GM19025 (cell line): ENCODE results near the gene CREB3L2.
"Not testable (repeated sequence)": the region's sequence is repeated elsewhere in the genome, so short reads cannot be mapped to it uniquely, and the experiment has no call there.

Experiments used
- ATAC-seq: cut with Tn5 transposase; IDR thresholded peaks from one replicate; pipeline ENCODE4 v1.9.1; 2021; ENCODE audit warnings: mild to moderate bottlenecking, low read depth, moderate library complexity; ENCODE audit not compliant: unreplicated experiment

CREB3L2 gene

DNA sequence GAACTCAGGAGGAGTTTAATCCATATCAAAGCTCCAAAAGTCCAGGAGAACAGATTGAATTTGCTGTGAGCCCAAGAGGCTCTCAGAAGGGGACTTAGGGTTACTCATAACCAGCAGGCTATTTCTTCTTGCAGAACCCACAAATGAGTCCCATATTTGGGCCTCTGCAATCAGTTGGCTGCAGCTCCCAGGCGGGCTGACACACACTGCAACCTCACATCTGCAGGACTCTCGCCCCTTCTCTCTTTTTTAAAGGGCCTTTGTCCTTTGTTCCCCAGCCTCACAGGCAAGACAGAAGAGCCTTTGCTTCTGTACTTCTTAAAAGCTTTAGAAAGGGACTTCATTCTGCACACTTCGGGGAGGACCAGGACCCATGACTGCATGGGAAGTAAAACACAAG lies 26.7 kb downstream of the CREB3L2 start:
- ATAC-seq: peak; percentile 78

DNA sequence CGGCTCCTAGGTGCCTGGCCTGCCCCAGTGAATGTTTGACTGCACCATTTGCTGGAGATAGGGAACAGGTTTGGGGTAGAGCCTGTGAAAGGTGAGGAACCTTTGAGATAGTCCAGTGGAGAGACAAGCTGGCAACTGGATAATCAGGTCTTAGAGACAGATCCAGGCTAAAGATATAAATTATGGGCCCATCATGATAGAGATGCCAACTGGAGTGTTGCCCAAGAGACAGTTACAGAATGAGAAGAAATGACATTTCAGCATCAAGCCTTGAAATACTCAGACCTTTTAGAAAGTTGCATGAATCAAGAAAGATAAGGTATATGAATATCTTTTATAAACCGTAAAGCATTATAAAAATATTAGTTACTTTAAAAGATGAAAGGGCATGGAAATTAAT lies 27.1 kb downstream of the CREB3L2 start:
- ATAC-seq: no peak

DNA sequence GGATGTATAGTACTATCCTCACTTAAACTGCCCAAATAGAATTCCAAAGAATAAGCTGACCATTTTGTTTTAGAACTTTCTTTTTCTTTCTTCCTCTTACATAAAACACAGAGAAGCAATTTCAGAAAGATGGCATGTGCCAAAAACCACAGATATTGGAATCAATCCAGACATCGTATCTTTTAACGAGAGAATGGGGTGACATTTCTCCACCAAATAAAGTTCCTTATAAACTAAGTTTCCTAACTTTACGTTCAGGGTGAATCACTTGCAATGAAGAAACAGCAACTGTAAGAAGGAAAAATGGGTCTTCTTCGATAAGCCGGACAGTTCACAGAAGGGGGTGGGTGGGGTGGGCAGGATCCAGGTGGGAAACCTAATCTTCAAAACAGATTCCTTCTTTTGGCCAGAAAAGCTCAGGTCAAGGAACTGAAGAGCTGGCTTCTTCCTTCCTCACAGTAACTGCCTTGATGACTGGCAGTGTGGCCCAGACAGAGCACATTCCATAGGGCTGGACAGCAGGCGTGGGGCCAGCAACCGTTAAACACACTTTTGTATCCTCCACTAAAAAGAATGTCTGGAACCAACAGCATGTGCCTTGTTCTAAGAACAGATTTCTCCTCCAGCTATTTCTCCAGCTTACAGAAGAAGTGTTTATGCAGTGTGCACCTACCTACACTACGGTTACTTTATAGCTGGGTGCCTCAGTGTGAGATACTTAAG lies 31.5 kb downstream of the CREB3L2 start:
- ATAC-seq: no peak

DNA sequence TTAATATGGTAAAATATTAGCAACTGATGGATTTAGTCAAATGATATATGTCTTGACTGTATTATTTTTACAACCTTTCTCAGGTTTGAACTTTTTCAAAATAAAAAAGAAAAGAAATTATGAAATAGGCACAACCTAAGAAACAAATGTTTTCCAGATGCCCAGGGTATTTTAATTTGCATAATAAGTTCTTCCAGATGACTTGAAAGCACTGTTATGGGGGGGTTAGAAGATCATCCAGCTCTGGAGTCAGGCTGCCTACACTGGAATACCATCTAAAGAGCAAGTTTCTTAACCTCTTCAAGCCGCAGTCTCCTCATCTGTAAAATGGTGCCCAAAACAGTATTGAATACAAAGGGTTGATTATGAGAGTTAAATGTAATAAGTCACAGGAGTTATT lies 32.1 kb downstream of the CREB3L2 start:
- no peak for ATAC-seq

DNA sequence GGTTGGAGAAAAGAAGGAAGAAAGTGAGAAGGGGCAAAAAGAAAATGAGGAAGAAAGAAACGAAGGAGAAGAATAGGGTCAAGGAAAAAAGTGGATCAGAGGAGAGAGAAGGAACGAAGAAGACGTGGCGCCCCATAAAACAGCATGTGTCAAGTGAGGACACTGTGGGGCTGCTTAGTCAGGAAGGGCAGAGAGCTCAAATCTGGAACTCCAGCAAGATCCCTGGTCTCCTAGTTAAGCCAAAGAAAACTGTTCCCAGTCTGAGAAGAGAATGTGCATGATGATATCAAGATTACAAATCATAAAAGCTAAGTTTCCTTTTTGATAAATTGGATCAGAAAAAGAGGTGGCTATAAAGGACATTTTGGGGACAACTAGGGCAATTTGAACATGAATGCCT lies 33.0 kb downstream of the CREB3L2 start:
- no peak for ATAC-seq

DNA sequence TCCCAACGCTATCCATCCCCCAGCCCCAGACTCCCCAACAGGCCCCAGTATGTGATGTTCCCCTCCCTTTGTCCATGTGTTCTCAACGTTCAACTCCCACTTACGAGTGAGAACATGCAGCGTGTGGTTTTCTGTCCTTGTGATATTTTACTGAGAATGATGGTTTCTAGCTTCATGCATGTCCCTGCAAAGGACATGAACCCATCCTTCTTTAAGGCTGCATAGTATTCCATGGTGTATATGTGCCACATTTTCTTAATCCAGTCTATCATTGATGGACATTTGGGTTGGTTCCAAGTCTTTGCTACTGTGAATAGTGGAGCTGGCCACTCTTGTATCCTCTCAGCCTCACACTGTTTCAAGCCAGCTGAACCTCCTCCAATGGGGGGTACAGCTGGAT lies 33.5 kb downstream of the CREB3L2 start:
- not testable (repeated sequence) for ATAC-seq

DNA sequence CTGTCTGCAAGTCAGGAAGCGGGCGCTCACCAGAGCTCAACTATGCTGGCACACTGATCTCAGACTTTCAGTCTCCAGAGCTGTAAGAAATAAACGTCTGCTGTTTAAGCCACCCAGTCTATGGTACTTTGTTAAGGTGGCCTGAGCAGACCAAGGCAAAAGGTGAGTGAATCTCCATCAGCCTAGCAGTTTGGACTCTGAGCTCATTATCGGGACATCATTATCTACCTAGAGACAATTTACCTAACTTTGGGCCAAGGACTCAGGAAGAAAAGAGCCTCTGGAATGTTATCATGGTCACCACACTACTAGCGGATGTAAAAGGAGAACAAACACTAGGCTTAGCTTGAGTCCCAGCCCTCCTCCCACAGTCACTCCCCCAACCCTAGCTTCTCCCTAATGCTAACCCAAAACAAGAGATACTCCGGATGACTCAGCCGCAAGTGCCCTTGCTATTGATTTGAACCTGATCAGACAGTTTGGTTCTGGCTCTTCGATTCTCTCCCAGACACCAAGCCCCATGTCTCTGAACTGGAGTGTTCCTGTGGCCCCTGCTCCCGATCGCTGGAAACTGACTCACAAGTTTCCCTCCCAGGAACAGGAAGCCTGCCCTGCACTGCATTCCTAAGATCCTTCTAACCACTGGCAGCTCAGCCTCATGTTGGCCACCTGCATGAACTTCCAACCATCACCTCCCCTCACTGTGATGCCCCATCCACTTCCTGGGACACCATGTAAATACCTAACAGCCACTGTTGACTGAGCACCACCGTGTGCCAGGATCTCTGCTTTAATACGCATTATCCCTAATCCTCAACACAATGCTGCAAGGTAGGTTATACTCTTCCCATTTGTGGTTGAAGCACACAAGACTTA lies 34.5 kb downstream of the CREB3L2 start:
- ATAC-seq: no peak

DNA sequence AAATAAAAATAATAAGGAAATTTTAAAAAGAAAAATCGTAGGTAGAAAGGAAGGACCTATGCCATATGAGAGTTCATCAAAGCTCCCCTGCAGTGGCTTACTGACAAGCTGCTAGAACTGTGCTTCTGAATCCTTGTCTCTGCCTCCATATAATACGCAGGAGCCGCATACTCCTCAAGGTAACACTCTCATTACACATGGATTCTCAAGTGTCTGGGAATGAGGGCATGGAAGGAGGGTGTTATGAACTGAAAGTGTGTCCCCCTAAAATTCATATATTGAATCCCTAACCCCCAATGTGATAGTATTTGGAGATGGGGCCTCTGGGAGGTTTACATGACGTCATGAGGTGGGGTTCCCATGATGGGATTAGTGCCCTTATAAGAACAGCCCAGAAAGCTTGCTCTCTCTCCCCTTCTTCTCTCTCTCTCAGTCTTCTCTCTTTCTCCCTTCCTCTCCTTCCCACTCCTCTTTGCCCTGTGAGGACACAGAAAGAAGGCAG lies 35.2 kb downstream of the CREB3L2 start:
- no peak for ATAC-seq

DNA sequence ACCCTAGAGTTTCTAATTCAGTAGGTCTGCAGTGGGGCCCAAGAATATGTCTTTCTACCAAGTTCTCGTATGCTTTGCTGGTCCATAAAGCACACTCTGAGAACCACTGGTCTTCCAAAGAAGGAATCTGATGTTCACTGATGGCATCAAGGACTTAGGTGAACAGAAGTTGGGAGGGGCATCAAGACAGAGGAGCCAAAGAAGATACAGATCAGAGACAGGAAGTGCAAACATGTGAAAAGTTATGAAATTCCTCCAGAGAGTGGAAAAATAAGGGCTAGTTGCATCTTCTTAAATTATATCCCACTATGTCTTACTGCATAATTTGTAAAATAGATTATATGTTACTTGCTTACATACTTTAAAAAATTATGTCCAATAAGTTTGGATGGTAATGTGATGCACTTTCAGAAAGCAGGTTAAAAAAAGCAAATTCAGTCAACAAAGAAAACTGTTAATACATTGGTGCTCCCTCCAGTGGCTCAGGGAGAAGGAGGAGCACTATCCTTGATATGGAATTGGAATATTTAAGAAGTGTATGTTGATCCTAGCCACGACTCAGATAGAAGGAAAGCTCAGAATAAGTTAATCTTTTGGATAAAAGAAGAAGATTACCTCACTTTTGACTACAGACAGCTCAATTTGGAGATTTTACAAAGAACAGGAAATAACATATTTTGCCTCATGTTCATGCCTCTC lies 35.8 kb downstream of the CREB3L2 start:
- no peak for ATAC-seq

DNA sequence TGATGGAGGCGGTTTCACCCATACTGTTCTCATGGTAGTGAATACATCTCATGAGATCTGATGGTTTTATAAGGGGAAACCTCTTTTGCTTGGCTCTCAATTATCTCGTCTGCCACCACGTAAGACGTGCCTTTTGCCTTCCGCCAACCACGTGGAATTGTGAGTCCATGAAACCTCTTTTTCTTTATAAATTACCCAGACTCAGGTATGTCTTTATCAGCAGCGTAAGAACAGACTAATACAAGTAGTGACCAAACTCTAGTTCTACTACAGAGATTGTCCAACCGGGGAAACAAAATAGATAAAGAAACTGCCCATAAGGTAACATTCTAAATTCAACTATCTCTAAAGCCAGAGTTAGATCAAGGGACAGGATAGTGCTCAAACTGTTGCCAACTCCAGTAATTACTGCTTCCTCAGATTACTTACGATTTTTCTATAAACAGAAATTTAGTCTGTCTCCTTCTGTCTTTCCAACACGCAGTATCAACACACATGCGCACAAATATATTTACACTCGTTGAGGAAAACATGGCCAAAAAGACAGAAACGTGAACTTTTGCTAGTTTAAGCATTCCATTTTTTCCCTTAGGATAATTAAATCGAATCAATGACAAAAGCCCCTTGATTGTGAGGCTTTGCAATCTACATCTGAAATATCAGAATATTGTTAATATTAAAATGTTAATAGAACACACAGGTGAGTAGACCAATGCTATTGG lies 36.9 kb downstream of the CREB3L2 start:
- ATAC-seq: no peak

DNA sequence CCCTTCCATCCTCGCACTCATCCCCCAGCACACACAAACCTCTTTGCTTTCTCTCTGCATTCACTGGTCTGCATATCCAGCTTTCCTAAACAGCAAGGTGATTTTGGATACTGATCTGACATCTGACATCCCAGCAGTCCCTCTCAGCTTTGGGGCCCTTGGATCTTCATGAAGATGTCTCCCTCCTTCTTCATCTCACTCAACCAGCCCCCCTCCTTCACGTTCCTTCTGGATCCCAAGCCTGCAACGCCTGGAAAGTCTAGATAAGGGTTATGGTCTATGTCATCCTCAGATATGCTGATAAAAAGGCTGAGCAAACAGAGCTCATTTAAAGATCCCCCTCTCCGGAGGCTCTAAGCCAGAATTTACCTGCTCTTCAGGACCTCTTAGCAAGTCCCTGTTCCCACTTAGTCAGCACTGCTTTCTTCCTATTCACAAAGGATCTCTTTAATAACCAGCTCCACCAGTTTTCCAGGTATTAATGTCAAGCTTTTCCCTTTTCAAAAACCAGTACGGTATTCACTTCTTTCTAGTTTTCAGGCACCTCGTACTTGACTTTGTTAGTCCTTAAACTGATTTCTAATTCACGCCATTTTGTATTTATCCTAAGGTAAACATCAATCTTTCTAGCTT lies 38.9 kb downstream of the CREB3L2 start:
- no peak for ATAC-seq

DNA sequence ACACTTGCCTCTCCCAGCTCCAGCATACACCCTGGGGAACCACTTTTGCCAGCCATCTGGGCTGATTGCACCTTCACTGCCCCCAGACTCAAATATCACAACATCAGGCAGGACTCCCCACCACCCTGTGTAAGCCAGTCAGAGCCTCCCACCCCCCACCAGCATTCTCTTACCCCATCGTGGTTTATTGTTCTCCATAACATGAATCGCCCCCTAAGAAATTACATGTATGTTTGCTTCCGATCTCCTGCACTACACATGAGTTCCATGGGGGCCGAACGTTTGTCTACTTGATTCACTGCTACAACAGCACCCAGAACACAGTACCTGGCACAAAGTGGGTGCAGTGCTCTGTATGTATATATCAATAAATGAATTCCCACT lies 39.4 kb downstream of the CREB3L2 start:
- ATAC-seq: no peak

DNA sequence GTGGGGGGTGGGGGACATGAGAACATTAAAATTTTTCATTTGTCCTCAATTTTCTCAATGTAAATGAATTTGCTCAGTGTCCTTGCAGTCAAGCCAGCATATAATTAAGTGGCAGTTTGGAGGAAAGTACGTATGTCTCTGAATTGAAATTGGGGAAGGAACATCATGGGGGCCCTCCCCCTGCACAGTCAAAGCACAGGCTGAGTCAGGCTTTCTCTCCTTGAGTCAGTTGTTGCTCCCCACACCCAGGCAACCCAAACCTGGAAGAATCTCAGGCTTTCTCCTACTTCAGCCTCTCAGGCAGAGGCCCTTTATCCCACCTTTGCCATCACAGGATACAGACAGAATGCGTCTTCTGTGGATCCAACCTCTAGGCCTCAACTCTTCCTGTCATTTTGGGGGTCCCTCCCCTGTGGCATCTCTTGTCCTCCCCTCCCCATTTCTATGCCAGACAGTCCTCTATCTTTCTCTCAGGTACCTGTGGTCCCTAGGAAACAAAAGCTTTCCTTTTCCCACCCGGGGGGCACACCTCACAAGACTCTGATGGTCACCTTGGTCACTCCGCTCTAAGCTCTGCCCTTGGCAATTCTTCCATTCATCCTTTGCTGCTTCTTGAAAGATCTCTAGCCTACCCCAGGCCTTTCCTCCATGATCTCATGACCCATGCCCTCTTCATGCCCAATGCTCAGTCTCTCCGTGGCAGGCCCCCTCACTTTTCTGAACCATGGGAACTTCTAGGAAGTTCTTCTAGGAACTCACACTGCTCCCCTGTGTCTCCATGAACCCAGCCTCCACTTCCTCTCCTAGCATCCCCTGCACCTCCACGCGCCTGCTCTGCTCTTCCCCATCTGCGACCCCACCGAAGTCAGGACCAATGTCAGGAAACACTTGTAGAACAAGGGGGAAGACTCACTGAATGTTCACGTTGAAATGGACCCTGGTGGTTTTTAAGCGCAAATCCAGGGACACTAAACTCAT lies 40.4 kb downstream of the CREB3L2 start:
- ATAC-seq: peak; percentile 50

DNA sequence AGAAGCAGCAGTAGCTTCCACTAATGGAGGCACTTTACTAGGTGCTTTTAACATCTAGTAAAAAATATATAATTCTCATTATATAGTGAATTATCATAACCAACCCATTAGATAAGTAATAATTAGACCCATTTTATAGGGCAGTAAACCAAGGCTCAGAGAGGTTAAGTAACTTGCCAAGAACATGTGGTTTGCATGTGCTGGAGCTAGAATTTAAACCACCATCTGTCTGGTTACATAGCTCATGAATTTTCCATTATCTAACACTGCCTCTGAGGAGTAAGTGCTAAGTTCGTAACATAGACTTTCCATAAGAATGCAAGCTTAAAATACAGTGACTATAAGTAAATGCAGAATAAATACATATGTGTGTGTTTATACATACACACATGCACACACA lies 41.9 kb downstream of the CREB3L2 start:
- ATAC-seq: no peak

DNA sequence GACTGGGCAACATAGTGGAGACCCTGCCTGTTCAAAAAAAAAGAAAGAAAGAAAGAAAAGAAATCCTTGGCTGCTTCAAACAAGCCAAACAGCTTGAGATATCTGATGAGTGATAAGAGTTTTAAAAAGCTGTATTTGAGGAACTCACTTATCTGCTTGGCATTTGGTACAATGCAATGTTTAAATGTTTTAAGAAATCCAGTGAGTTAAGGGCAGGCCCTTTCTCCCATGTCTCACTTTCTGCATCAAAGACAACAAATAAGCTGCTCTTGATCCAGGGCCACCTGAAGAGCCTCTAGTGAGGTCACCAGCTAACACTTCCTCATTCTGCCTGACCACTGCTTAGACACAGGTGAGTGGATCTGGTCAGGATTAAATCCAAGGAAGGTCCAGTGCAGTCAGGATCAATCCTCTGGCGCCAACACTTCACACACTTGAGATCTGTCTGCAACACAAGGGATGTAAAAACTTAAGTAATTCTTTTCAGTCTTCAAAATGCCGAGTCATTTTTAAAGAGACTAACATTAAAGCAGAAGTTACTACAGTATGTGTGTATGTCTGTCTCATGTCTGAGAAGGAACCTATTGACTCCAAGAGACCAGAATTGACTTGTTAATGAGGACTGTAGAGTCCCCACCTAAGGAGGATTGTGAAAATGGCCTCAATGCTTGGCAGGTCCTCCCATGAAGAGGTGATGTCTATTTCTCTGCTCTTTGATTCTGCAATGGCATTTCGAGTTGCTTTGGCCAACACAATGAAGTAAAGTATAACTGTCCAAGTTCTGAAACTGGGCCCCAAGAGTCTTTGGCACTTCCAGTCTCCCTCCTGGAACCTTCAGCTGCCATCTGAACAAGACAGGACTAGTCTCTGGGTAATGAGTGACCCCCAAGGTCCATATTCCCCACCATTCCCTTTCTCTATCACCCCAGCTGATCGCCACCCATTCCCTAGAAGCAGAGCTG lies 43.1 kb downstream of the CREB3L2 start:
- peak; percentile 49 for ATAC-seq

DNA sequence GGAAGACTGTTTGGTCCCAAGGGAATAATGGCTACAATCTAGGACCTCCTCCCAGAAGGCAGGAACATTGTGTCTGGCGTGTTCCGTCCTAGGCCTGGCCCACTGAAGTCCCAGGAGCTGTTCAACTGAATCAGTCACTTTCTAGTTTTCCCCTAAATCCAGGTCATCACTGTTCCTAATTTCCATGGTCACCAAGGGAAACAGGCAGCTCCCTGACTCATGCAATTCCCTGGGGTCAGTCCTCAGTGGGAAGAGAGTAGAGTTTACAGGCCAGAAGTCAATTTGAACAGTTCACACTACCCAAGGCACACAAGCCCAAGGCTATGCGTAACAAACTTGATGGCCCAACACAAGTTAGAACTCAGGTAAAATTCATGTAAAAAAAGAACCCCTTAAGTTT lies 44.0 kb downstream of the CREB3L2 start:
- ATAC-seq: no peak

DNA sequence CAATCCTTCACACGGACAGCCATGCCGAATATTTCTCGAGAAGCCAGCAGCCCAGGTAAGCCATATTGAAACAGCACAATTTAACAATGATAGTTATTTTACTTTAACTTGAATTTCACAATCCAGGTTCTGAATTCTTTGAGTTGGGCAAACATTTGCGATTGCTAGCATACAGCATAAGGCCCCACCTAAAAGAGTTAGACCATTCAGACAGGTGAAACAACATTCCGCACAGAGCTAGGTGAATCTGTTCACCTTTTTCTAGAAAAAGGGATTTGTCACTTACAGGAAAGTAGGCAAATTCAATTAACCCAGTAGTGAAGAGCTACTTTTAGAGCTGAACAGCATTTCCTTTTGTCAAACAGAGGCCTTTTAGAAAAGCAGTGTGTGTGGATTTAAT lies 45.3 kb downstream of the CREB3L2 start:
- no peak for ATAC-seq

DNA sequence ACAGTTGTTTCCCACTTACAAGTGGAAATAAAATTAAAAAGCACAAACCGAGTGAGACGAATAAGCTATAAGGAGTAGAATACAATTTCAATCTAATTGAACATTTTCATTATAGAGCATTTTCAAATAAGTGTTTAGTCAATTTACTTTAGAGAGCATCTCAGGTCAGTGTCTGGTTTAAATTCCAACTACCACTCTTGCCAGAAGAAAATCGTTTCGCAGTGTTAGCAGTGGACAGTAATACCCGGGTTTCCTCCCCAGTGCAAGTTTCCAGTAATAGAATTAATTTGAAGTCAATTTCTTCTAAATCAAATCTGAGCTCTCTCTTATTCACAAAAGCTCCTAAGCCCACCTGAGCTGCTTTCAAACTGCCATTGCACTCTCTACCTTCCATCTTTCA lies 45.7 kb downstream of the CREB3L2 start:
- ATAC-seq: no peak
